Islet of Langerhans (tissue), 1 donor: ENCODE results near the gene ARHGEF40.

ENCODE experiments used
- FAIRE-seq: peaks from one replicate; lab custom pipeline; 2011; peaks lifted over from hg19 to GRCh38; lab: Jason Lieb, UNC

ARHGEF40 gene

GRCh38 chr14:21060614-21061346 is 9.3 kb upstream of the ARHGEF40 start:
- no peak for FAIRE-seq

- FAIRE-seq = no peak
Measured at GRCh38 chr14:21061347-21061668, 8.8 kb upstream of the ARHGEF40 start.

- FAIRE-seq = no peak
Measured at GRCh38 chr14:21063479-21063878, 6.6 kb upstream of the ARHGEF40 start.

GRCh38 chr14:21066882-21067502 is 3.1 kb upstream of the ARHGEF40 start:
- FAIRE-seq = no peak

- FAIRE-seq = no peak
Measured at GRCh38 chr14:21068521-21069387, 1.4 kb upstream of the ARHGEF40 start.

GRCh38 chr14:21069388-21070082 is 569 bp upstream of the ARHGEF40 start:
- FAIRE-seq = no peak

- FAIRE-seq = no peak
Measured at GRCh38 chr14:21070610-21071224, 613 bp downstream of the ARHGEF40 start.

GRCh38 chr14:21071225-21072030 is 1.3 kb downstream of the ARHGEF40 start:
- no peak for FAIRE-seq

GRCh38 chr14:21072031-21072473 is 1.9 kb downstream of the ARHGEF40 start:
- no peak for FAIRE-seq

- FAIRE-seq = no peak
Measured at GRCh38 chr14:21072781-21073339, 2.8 kb downstream of the ARHGEF40 start.

GRCh38 chr14:21073921-21074320 is 3.8 kb downstream of the ARHGEF40 start:
- FAIRE-seq = no peak

- no peak for FAIRE-seq
Measured at GRCh38 chr14:21074398-21075272, 4.5 kb downstream of the ARHGEF40 start.

GRCh38 chr14:21075719-21076437 is 5.8 kb downstream of the ARHGEF40 start:
- no peak for FAIRE-seq

- FAIRE-seq = no peak
Measured at GRCh38 chr14:21077672-21078071, 7.6 kb downstream of the ARHGEF40 start.

GRCh38 chr14:21078287-21078686 is 8.2 kb downstream of the ARHGEF40 start:
- no peak for FAIRE-seq

GRCh38 chr14:21078726-21079125 is 8.6 kb downstream of the ARHGEF40 start:
- FAIRE-seq = no peak

- no peak for FAIRE-seq
Measured at GRCh38 chr14:21081521-21082142, 11.5 kb downstream of the ARHGEF40 start.

- FAIRE-seq = no peak
Measured at GRCh38 chr14:21083565-21084325, 13.6 kb downstream of the ARHGEF40 start.
